ENCODE measurements around the gene HNRNPUL2. TPM values are rescaled to one million over a fixed set of nuclear protein-coding genes. Genes with fewer than 3 reads are reported as not detected.
"Not testable (repeated sequence)": the region's sequence is repeated elsewhere in the genome, so short reads cannot be mapped to it uniquely, and the experiment has no call there.

Gene HNRNPUL2
- polyA plus RNA-seq, 1 donor from 2014 or later: 27.5 TPM

DNA sequence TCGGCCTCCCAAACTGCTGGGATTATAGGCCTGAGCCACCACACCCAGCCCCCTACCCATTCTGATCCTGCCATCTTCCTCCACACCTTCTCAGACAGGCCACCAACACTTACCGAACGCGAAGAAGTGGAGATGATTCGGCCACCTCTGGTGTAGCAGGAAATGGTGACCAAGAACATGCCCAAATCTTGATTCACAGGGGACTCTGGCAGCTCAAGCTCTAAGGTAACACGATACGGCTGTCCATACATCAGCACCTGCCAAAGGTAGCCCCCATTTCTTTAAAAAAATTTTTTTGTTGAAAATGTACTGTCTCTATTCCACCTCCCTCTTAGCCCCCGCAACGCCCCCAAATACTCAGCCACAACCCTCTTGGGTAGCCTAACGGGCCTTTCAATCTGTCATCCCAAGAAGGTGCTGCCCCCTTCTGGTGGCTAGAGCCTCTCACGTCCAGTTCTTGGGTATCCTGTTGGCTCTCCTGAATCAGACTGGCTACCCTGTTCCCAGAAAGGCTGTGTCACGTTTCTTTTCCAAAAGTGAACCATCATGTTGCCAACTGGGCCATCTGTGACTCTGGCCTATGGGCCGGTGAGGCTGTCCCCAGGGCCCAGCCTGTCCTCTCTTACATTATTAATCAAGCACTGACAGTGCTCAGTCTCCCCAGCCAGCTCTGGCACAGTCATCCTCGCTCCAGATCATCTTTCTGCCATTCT lies 32.6 kb downstream of the HNRNPUL2 start:
- Histone ChIP-seq H3K36me3 (ENCODE audit: insufficient read depth, low read length) (no peaks in the 10 kb centered on the region), H3K79me2 (replicated peaks; ENCODE audit: insufficient read depth, low read length) (no peaks in the 10 kb centered on the region), H3K27ac (ENCODE audit: low read length) (no peak overlapping the region), H3K27me3 (ENCODE audit: insufficient read depth, low read depth, low read length) (no peaks in the 10 kb centered on the region), H3K4me2 (ENCODE audit: low read length) (no peak overlapping the region), H3K4me3 (ENCODE audit: low read length) (no peak overlapping the region), H3K9ac (ENCODE audit: low read length) (no peak overlapping the region), H2AFZ (ENCODE audit: low read depth, low read length) (no peak overlapping the region), H3F3A (ENCODE audit: insufficient read depth, low read length, poor library complexity, severe bottlenecking) (no peaks in the 10 kb centered on the region), H3K9me3 (ENCODE audit: low read length) (no peaks in the 10 kb centered on the region), H4K20me1 (ENCODE audit: insufficient read depth) (no peaks in the 10 kb centered on the region), H3K9me2 (ENCODE audit: insufficient read depth, low read length) (no peaks in the 10 kb centered on the region)
- TF ChIP-seq SMC3 (conservative IDR thresholded peaks at IDR 0.05; ENCODE audit: poor library complexity): peak; percentile 65
- TF ChIP-seq CTCF (IDR thresholded peaks at IDR 0.05; ENCODE audit: poor library complexity, severe bottlenecking): peak; percentile 69
- TF ChIP-seq RAD21 (conservative IDR thresholded peaks at IDR 0.05): peak; percentile 56
- TF ChIP-seq EZH2 (IDR thresholded peaks at IDR 0.05; ENCODE audit: borderline replicate concordance, insufficient read depth, low read length, poor library complexity, severe bottlenecking): no peak

DNA sequence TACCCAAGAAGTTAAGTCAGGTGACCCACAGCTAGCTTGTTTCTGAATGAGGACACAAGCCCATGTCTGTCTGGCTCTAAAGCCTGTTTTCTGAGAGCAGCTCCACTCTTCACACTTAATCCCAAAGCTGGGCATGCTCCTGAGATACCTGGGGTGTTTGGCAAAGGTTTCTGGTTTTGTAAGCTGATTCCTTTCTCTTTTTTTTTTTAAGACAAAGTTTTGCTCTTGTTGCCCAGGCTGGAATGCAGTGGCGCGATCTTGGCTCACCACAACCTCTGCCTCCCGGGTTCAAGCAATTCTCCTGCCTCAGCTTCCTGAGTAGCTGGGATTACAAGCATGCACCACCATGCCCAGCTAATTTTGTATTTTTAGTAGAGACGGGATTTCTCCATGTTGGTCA lies 33.6 kb downstream of the HNRNPUL2 start:
- H4K20me1 ChIP-seq (ENCODE audit: insufficient read depth); H3F3A ChIP-seq (ENCODE audit: insufficient read depth, low read length, poor library complexity, severe bottlenecking); H3K4me2 ChIP-seq (ENCODE audit: low read length); H3K9me3 ChIP-seq (ENCODE audit: low read length); H3K9me2 ChIP-seq (ENCODE audit: insufficient read depth, low read length); H3K27ac ChIP-seq (ENCODE audit: low read length); H3K79me2 ChIP-seq (replicated peaks; ENCODE audit: insufficient read depth, low read length); H3K36me3 ChIP-seq (ENCODE audit: insufficient read depth, low read length); H3K9ac ChIP-seq (ENCODE audit: low read length); H3K27me3 ChIP-seq (ENCODE audit: insufficient read depth, low read depth, low read length); H2AFZ ChIP-seq (ENCODE audit: low read depth, low read length); H3K4me3 ChIP-seq (ENCODE audit: low read length): not testable (repeated sequence)

- TF ChIP-seq RAD21 (conservative IDR thresholded peaks at IDR 0.05): no peak
- TF ChIP-seq POLR2AphosphoS5 (IDR thresholded peaks at IDR 0.05): peak; percentile 38
- Histone ChIP-seq H3K27ac (ENCODE audit: low read length) (no peak within 1 kb of the TSS), H3K27me3 (ENCODE audit: insufficient read depth, low read depth, low read length) (no peaks in the 10 kb centered on the region), H3K9ac (ENCODE audit: low read length) (no peak within 1 kb of the TSS), H3K36me3 (ENCODE audit: insufficient read depth, low read length) (no peaks in the 10 kb centered on the region), H3K9me3 (ENCODE audit: low read length) (no peaks in the 10 kb centered on the region), H2AFZ (ENCODE audit: low read depth, low read length) (no peak within 1 kb of the TSS), H4K20me1 (ENCODE audit: insufficient read depth) (no peaks in the 10 kb centered on the region), H3K79me2 (replicated peaks; ENCODE audit: insufficient read depth, low read length) (no peaks in the 10 kb centered on the region), H3F3A (ENCODE audit: insufficient read depth, low read length, poor library complexity, severe bottlenecking) (no peaks in the 10 kb centered on the region), H3K9me2 (ENCODE audit: insufficient read depth, low read length) (no peaks in the 10 kb centered on the region), H3K4me3 (ENCODE audit: low read length) (no peak within 1 kb of the TSS), H3K4me2 (ENCODE audit: low read length) (no peak within 1 kb of the TSS)
Measured at GRCh38 chr11:62689421-62690183, 37.7 kb downstream of the HNRNPUL2 start, which contains the start of gene LRRN4CL. Gene LRRN4CL, minus strand, starts transcription at chr11:62689530. Its CDS starts 1,022 bp downstream, at chr11:62688508.

DNA sequence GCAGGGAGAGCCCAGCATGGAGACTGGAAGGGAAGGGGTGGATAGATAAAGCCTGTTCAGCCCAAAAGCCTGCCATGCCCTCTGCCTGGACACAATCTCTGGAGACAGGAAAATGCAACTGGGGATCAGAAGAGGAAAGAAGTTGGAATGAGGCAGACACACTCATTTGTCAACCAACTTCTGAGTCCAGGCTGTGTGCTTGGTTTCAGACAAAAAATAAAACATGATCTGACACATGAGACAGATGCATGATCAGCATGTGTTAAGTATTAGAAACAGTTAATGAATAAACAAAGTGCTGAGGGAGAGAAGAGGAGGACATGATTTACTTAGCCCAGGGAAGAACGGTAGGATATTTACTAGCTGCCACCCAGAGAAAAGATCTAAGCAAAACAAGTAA lies 38.8 kb downstream of the HNRNPUL2 start:
- Histone ChIP-seq H3F3A (ENCODE audit: insufficient read depth, low read length, poor library complexity, severe bottlenecking) (no peaks in the 10 kb centered on the region), H3K9me2 (ENCODE audit: insufficient read depth, low read length) (no peaks in the 10 kb centered on the region), H3K9ac (ENCODE audit: low read length) (no peak overlapping the region), H2AFZ (ENCODE audit: low read depth, low read length) (no peak overlapping the region), H3K9me3 (ENCODE audit: low read length) (no peaks in the 10 kb centered on the region), H4K20me1 (ENCODE audit: insufficient read depth) (no peaks in the 10 kb centered on the region), H3K36me3 (ENCODE audit: insufficient read depth, low read length) (no peaks in the 10 kb centered on the region), H3K27me3 (ENCODE audit: insufficient read depth, low read depth, low read length) (no peaks in the 10 kb centered on the region), H3K27ac (ENCODE audit: low read length) (no peak overlapping the region), H3K79me2 (replicated peaks; ENCODE audit: insufficient read depth, low read length) (no peaks in the 10 kb centered on the region), H3K4me2 (ENCODE audit: low read length) (no peak overlapping the region), H3K4me3 (ENCODE audit: low read length) (no peak overlapping the region)
- TF ChIP-seq SMC3 (conservative IDR thresholded peaks at IDR 0.05; ENCODE audit: poor library complexity): no peak
- no peak for TF ChIP-seq CTCF (IDR thresholded peaks at IDR 0.05; ENCODE audit: poor library complexity, severe bottlenecking)
- no peak for TF ChIP-seq MXI1 (conservative IDR thresholded peaks at IDR 0.05; ENCODE audit: poor library complexity, severe bottlenecking)
- no peak for TF ChIP-seq RAD21 (conservative IDR thresholded peaks at IDR 0.05)
- TF ChIP-seq, protein P1, sequence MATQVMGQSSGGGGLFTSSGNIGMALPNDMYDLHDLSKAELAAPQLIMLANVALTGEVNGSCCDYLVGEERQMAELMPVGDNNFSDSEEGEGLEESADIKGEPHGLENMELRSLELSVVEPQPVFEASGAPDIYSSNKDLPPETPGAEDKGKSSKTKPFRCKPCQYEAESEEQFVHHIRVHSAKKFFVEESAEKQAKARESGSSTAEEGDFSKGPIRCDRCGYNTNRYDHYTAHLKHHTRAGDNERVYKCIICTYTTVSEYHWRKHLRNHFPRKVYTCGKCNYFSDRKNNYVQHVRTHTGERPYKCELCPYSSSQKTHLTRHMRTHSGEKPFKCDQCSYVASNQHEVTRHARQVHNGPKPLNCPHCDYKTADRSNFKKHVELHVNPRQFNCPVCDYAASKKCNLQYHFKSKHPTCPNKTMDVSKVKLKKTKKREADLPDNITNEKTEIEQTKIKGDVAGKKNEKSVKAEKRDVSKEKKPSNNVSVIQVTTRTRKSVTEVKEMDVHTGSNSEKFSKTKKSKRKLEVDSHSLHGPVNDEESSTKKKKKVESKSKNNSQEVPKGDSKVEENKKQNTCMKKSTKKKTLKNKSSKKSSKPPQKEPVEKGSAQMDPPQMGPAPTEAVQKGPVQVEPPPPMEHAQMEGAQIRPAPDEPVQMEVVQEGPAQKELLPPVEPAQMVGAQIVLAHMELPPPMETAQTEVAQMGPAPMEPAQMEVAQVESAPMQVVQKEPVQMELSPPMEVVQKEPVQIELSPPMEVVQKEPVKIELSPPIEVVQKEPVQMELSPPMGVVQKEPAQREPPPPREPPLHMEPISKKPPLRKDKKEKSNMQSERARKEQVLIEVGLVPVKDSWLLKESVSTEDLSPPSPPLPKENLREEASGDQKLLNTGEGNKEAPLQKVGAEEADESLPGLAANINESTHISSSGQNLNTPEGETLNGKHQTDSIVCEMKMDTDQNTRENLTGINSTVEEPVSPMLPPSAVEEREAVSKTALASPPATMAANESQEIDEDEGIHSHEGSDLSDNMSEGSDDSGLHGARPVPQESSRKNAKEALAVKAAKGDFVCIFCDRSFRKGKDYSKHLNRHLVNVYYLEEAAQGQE (IDR thresholded peaks at IDR 0.05; ENCODE audit: borderline replicate concordance): no peak
- no peak for TF ChIP-seq POLR2AphosphoS5 (IDR thresholded peaks at IDR 0.05)
- no peak for TF ChIP-seq EP300 (conservative IDR thresholded peaks at IDR 0.05; ENCODE audit: poor library complexity, severe bottlenecking)

All from neural cell (in vitro differentiated cells).